Nucleus accumbens (tissue), 56 donors: ENCODE data around the gene SYNGAP1.

Experiments
- DNase-seq, 56 donors: peaks; one replicate each; lab custom pipeline; 2025; lab: John Stamatoyannopoulos, UW

Gene SYNGAP1

GRCh38 chr6:33433001-33433543 is 13.2 kb downstream of the SYNGAP1 start:
- no peak for DNase-seq

DNA sequence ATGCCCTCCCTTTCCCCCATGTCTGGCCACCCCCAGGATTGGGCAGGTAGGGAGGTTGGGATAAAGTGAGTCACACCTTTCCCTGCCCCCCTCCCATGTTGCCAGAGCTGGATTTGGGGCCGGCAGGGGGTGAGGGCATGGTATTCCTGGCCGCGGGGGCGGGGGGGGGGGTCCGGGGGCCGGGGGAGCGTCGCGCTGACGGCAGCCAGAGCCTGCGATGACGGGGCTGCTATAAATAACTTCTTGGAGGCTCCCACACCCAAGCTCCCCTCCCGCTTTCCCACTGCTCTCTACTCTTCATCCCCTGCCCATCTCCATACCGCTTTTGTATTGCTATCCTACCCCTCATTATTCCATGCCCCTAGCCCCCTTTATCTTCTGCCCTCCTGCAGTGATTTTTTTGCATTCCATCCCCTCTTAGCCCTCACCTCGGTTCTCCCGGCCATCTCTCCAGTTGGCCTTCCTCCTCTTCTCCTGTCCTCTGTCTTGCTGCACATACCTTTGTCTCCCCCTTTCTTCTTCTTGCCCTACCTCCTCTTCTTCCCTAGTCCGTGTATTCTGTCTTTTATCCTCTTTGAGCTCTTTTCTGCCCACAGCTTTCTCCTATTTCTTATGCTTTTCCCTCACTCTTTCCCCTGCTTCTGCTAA is 13.8 kb downstream of the SYNGAP1 start:
- DNase-seq, result peak in 3 of 56 donors; percentile 5 to 24 (median 20)

DNA sequence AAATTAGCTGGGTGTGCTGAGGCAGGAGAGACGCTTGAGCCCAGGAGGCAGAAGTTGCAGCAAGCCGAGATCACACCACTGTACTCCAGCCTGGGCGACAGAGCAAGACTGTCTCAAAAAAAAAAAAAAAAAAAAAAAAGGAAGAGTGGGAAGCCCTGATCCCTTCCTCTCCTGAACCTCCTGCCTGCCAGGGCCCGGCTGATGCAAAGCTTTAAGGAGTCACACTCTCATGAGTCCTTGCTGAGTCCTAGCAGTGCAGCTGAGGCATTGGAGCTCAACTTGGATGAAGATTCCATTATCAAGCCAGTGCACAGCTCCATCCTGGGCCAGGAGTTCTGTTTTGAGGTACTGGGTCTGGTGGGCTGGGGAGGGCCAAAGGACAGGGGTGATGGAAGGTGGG is 15.1 kb downstream of the SYNGAP1 start:
- no peak for DNase-seq

GRCh38 chr6:33437666-33438065 is 17.8 kb downstream of the SYNGAP1 start:
- DNase-seq, result no peak

DNA sequence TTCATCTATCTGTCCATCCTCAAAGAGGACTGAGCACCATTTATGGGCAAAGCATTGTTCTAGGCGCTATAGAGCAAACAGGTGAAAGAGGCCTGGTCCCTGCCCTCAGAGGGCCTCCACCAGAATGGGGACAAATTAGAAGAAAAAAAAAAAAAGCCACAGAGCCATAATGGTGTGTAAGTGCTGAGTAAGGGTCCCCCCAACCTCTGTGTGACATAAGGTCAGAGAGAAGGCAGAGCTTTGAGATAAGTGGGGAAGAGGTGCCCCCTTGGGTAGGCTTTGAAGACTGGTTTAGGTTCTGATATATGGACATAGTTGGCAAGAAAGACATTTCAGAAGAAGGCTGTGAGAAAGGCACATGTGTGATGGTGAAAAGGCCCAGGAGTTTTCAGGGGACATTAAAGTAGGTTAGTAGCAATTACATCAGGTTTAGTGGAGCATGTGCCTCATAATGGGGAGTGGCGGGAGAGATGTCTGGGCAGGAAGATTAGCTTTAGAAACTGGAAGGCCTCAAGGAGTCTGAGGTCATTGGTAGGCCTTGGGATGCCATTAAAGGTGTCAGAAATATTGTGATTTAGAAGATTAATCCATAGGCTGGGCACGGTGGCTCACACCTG is 19.2 kb downstream of the SYNGAP1 start:
- no peak for DNase-seq

DNA sequence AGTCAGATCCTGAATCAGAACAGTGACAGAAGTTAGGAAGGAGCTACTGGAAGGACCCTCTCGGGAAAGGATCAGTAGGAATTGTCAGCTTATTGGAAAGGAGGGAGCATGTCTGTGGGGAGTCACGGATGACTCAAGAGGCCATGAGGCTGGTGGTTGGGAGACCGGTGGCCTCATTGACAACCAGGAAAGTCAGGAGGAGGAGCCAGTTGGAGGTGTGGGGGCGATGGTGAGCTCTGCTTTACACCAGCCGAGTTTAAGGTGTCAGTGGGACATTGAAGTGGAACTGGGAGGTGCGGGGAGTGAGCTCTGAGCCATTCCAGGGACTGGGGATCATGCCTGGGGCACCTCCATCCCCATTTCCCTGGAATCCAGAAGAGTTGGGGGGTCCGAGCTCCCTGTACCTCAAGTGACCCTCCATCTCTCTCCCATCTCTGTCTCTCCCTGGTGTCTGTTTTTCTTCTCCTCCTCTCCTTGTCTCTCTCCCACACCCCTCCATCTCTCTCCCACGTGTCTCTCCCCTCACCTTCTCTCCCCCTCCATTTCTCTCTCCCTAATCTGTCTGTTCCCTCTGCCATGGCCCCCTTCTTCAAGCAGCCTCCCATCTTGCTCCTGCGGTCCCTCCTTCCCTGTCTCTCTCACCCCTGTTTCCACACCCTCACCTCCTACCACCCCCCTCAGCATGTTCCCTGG is 20.2 kb downstream of the SYNGAP1 start:
- peak in 11 of 56 donors; percentile 8 to 46 (median 30) for DNase-seq

- DNase-seq, result no peak
Measured at GRCh38 chr6:33440649-33441309, 20.9 kb downstream of the SYNGAP1 start.

GRCh38 chr6:33441457-33441856 is 21.6 kb downstream of the SYNGAP1 start:
- DNase-seq, result no peak

DNA sequence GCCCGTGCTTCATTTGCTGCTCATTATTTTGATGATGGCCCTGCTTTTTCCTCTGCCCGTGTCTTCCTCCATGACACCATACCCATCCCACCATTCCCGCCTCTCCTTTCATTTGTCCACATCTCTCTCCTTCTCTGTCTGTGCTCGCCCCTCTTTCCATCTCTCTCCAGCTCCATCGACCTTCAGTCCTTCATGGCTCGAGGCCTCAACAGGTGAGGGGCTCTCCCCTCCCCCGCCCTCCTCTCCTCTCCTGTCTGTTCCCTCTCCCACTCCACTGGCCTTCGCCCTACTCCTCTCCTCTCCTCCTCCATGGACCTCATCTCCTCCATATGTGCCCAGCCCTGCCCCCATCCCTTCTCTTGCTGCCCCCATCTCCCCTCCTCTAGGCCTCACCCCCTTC is 22.4 kb downstream of the SYNGAP1 start:
- no peak for DNase-seq

- DNase-seq, result no peak
Measured at GRCh38 chr6:33443025-33443424, 23.2 kb downstream of the SYNGAP1 start.

GRCh38 chr6:33443619-33444504 is 24.0 kb downstream of the SYNGAP1 start:
- DNase-seq, result no peak

DNA sequence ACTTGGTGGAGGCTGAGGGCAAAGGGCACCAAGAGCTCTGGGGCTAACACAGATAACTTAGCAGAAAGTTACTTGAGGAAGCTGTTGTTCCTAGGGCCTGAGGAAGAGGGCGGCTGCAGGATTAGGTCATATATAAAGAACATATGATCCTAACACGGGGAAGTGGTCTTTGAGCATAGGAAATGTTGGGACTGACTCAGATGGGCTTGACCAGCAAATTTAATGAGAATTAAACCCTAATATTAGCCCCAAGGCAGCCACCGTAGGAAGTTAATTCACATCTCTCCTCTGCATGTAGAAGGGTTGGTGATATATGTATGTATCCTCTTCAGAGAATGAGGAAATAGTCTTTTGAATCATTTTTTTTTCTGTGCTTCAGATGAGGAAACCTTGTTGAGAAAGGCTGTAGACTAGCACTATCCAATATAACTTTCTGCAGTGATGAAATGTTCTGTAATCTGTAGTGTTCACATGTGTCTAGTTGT is 25.3 kb downstream of the SYNGAP1 start:
- no peak for DNase-seq

DNA sequence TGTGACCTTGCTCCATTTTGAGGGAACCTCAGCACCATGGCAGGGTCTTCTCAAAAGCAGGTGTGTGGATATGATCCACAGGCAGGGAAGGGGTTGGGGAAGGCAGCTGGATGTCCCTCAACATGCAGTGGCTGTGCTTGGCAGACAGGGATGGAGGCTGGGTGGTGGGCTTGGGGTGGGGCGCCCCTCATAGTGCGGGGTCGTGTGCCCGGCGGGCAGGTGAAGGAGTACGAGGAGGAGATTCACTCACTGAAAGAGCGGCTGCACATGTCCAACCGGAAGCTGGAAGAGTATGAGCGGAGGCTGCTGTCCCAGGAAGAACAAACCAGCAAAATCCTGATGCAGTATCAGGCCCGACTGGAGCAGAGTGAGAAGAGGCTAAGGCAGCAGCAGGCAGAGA is 26.5 kb downstream of the SYNGAP1 start:
- DNase-seq, result no peak

GRCh38 chr6:33450434-33450833 is 30.6 kb downstream of the SYNGAP1 start:
- DNase-seq, result no peak

DNA sequence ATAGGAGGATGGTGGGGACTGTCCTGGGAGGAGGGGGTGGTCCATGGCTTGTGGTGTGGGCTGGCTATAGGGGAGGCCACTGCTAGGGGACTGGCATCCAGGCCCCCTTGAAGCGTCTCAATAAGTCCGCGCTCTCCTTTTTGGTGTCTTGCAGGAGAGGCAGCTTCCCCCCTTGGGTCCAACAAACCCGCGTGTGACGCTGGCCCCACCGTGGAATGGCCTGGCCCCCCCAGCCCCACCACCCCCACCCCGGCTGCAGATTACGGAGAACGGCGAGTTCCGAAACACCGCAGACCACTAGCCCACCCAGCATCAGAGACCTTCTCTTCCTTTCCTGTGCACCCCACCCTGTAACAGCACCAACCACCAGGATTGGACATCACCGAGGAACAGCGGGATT is 31.7 kb downstream of the SYNGAP1 start:
- DNase-seq, result no peak

DNA sequence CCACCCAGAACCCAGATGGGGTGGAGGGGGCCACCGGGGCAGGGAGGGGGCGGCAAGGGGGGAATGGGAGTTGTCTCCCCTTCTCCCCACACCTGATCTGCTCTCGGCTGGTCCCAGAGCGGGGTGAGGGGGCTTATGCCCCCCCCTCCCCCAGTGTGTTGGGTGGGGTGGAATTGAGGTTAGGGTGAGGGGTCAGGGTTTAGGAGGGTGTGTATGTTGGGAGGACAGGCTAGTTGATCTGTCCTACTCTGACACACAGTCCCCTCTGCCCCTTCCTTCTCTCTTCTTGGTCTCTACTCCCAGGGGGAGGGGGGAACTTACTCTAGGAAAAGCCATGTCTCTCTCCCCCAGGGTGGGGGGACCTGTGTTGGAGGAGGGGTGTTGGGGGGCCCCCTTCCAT is 32.6 kb downstream of the SYNGAP1 start:
- no peak for DNase-seq

- DNase-seq, result no peak
Measured at GRCh38 chr6:33453393-33454008, 33.6 kb downstream of the SYNGAP1 start.

- peak; percentile 71 to 98 (median 94) for DNase-seq
Measured at GRCh38 chr6:33454009-33454946, 34.4 kb downstream of the SYNGAP1 start, which contains the start of gene ZBTB9. TSS of gene ZBTB9 (plus strand) at chr6:33454576. CDS start at chr6:33455101, 525 bp downstream.
